Gastrocnemius medialis (tissue), 4 donors: ENCODE measurements around the gene KCNIP4. TPM values are rescaled to one million over a fixed set of nuclear protein-coding genes. Genes with fewer than 3 reads are reported as not detected.

Experiments
- ATAC-seq, 2 donors: fragments of 150-250 bp; one replicate each; pipeline ENCODE4 v1.9.1; 2016
- DNase-seq, 2 donors: peaks; one replicate each; pipeline ENCODE4 v3.0.0-alpha.2; 2019
- H3K27ac ChIP-seq, 4 donors: fragments of 200-600 bp; sonication (generic); 1 replicate in 1 of 4; 2 replicates in 3 of 4; pipeline ENCODE4 v1.5.1; 2016 to 2018; ENCODE audit warnings: mild to moderate bottlenecking in 2 of 4, moderate library complexity in 1 of 4
- H3K27me3 ChIP-seq, 3 donors: fragments of 200-600 bp; sonication (generic) in 2 of 3; 1 replicate in 1 of 3; 2 replicates in 2 of 3; pipeline versions ENCODE4 v1.5.1 to v1.6.0; 2016 to 2019; ENCODE audit warnings: mild to moderate bottlenecking in 1 of 3, moderate library complexity in 1 of 3
- H3K36me3 ChIP-seq, 2 donors: fragments of 200-600 bp; sonication (generic) in 1 of 2; one replicate each; pipeline ENCODE4 v1.5.1; 2017 to 2018
- H3K4me1 ChIP-seq, 2 donors: fragments of 200-600 bp; sonication (generic) in 1 of 2; one replicate each; pipeline ENCODE4 v1.5.1; 2016 to 2017; ENCODE audit warnings: mild to moderate bottlenecking in 2 of 2
- H3K4me3 ChIP-seq, 4 donors: fragments of 200-600 bp; sonication (generic) in 3 of 4; 1 replicate in 1 of 4; 2 replicates in 3 of 4; pipeline ENCODE4 v1.5.1; 2016 to 2019; ENCODE audit warnings: mild to moderate bottlenecking in 2 of 4
- H3K9me3 ChIP-seq, 3 donors: fragments of 200-600 bp; sonication (generic) in 2 of 3; 1 replicate in 1 of 3; 2 replicates in 2 of 3; pipeline ENCODE4 v1.5.1; 2016 to 2019
- CTCF ChIP-seq, 5 experiments: fragments of 450-650 bp in 3 of 5; fragments of 200-600 bp in 2 of 5; sonication (generic) in 2 of 5; IDR thresholded peaks in 4 of 5; conservative IDR thresholded peaks in 1 of 5; 1 replicate in 4 of 5; 2 replicates in 1 of 5; pipeline ENCODE4 v1.5.1; 2016 to 2019; ENCODE audit warnings: antibody characterized with exemption in 5 of 5, mild to moderate bottlenecking in 3 of 5, moderate library complexity in 3 of 5
- POLR2A ChIP-seq, 2 donors: fragments of 450-650 bp; IDR thresholded peaks; one replicate each; pipeline ENCODE4 v1.6.1; 2017; ENCODE audit warnings: antibody characterized with exemption in 2 of 2, mild to moderate bottlenecking in 2 of 2, moderate library complexity in 2 of 2
- in situ Hi-C, 4 donors: fragments of 200-750 bp; cut with MboI; loops; one replicate each; pipeline versions ENCODE4 v1.15.0 to v1.8.0; 2017; ENCODE audit warnings: low sequenced_read_pairs in 4 of 4
- intact Hi-C: fragments of 100-400 bp; cut with DNase I; formaldehyde crosslinking; loops from one replicate; pipeline ENCODE4 v1.15.1; 2023; ENCODE audit warnings: low total_unique reads
- total RNA-seq, 4 donors: library from RNA; depleted of rRNA; stranded (reverse); fragments of >200 nt; gene quantifications; one replicate each; pipeline versions ENCODE4 v1.1.0 to v1.2.3, GENCODE V29; 2016

KCNIP4 gene
- total RNA-seq, 4 donors from 2014 or later: not detected

GRCh38 chr4:21921526-21922180, 26.9 kb downstream of the KCNIP4 start:
- no peaks in the 10 kb centered on the region for H3K4me1 ChIP-seq
- H3K4me3 ChIP-seq: no peak overlapping the region
- H3K36me3 ChIP-seq: no peaks in the 10 kb centered on the region
- no peak for ATAC-seq
- no peak overlapping the region for H3K27ac ChIP-seq
- in situ Hi-C loops (no loop called here), intact Hi-C loops (no loop called here)
- no peaks in the 10 kb centered on the region for H3K27me3 ChIP-seq
- DNase-seq: no peak
- no peak for TF ChIP-seq POLR2A (IDR thresholded peaks at IDR 0.05)
- no peak for TF ChIP-seq CTCF (IDR thresholded peaks at IDR 0.05 in 4 of 5, conservative IDR thresholded peaks at IDR 0.05 in 1 of 5)
- no peaks in the 10 kb centered on the region for H3K9me3 ChIP-seq

GRCh38 chr4:21915761-21916160, 32.8 kb downstream of the KCNIP4 start:
- intact Hi-C loops (no loop called here), in situ Hi-C loops (no loop called here)
- no peaks in the 10 kb centered on the region for H3K4me1 ChIP-seq
- H3K4me3 ChIP-seq: no peak overlapping the region
- TF ChIP-seq POLR2A (IDR thresholded peaks at IDR 0.05) (no peak), CTCF (IDR thresholded peaks at IDR 0.05 in 4 of 5, conservative IDR thresholded peaks at IDR 0.05 in 1 of 5) (no peak)
- no peaks in the 10 kb centered on the region for H3K27me3 ChIP-seq
- H3K9me3 ChIP-seq: no peaks in the 10 kb centered on the region
- no peak for DNase-seq
- no peak overlapping the region for H3K27ac ChIP-seq
- H3K36me3 ChIP-seq: no peaks in the 10 kb centered on the region
- ATAC-seq: no peak

- Histone ChIP-seq H3K4me1 (no peaks in the 10 kb centered on the region), H3K9me3 (no peaks in the 10 kb centered on the region), H3K27me3 (no peaks in the 10 kb centered on the region), H3K27ac (no peak overlapping the region), H3K36me3 (no peaks in the 10 kb centered on the region), H3K4me3 (no peak overlapping the region)
- ATAC-seq (no peak), DNase-seq (no peak)
- in situ Hi-C loops: no loop called here
- intact Hi-C loops: no loop called here
- TF ChIP-seq POLR2A (IDR thresholded peaks at IDR 0.05) (no peak), CTCF (IDR thresholded peaks at IDR 0.05 in 4 of 5, conservative IDR thresholded peaks at IDR 0.05 in 1 of 5) (no peak)
Measured at GRCh38 chr4:21901831-21902230, 46.7 kb downstream of the KCNIP4 start.

GRCh38 chr4:21901281-21901680, 47.3 kb downstream of the KCNIP4 start:
- H3K27ac ChIP-seq: no peak overlapping the region

More at GRCh38 chr4:21901281-21901680, 47.3 kb downstream of the KCNIP4 start:
- ATAC-seq (no peak), DNase-seq (no peak)
- no peaks in the 10 kb centered on the region for H3K9me3 ChIP-seq
- no peaks in the 10 kb centered on the region for H3K36me3 ChIP-seq
- H3K27me3 ChIP-seq: no peaks in the 10 kb centered on the region
- no peak overlapping the region for H3K4me3 ChIP-seq
- H3K4me1 ChIP-seq: no peaks in the 10 kb centered on the region
- in situ Hi-C loops (no loop called here), intact Hi-C loops (no loop called here)
- no peak for TF ChIP-seq POLR2A (IDR thresholded peaks at IDR 0.05)
- no peak for TF ChIP-seq CTCF (IDR thresholded peaks at IDR 0.05 in 4 of 5, conservative IDR thresholded peaks at IDR 0.05 in 1 of 5)
